Fibroblast of skin of left biceps (primary cell): ENCODE measurements around the gene PCDHGB3.
"Not testable (repeated sequence)": the region's sequence is repeated elsewhere in the genome, so short reads cannot be mapped to it uniquely, and the experiment has no call there.

Experiments
- DNase-seq, 2 experiments: peaks; one replicate each; pipeline ENCODE4 v3.0.0-alpha.2; 2013; ENCODE audit warnings: low read depth in 2 of 2

Gene PCDHGB3

GRCh38 chr5:141356950-141357349, 13.1 kb upstream of the PCDHGB3 start:
- DNase-seq: no peak

- no peak for DNase-seq
These were observed 10.1 kb upstream of the PCDHGB3 start, which contains the start of gene PCDHGB2 for GRCh38 chr5:141359790-141360426. Gene PCDHGB2, plus strand, starts transcription at chr5:141359994. Its CDS starts 142 bp downstream, at chr5:141360136.

GRCh38 chr5:141360685-141361084, 9.4 kb upstream of the PCDHGB3 start:
- no peak for DNase-seq

DNA sequence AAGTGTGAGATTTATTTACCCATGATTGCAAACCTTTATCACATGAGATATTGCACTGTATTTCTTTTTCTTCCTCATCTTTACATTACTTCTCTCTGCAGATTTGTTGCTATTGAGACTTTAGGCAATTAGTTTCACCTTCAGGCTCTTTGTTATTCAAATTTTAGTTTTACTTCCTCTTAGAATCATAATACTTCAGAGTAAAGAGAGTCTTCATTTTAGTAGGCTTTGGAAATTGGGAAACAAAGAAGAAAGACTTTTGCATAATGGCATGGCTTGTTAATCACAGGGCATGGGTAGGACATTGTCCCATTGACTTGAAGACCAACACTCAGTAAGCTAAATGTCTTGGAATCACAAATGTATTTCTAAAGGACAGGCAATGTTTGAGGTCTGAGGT, 7.3 kb upstream of the PCDHGB3 start:
- no peak for DNase-seq

- no peak for DNase-seq
These were observed 5.9 kb upstream of the PCDHGB3 start, which contains the start of gene PCDHGA5 for GRCh38 chr5:141363952-141364660. Gene PCDHGA5, plus strand, starts transcription at chr5:141364162. Its CDS starts 169 bp downstream, at chr5:141364331.

DNA sequence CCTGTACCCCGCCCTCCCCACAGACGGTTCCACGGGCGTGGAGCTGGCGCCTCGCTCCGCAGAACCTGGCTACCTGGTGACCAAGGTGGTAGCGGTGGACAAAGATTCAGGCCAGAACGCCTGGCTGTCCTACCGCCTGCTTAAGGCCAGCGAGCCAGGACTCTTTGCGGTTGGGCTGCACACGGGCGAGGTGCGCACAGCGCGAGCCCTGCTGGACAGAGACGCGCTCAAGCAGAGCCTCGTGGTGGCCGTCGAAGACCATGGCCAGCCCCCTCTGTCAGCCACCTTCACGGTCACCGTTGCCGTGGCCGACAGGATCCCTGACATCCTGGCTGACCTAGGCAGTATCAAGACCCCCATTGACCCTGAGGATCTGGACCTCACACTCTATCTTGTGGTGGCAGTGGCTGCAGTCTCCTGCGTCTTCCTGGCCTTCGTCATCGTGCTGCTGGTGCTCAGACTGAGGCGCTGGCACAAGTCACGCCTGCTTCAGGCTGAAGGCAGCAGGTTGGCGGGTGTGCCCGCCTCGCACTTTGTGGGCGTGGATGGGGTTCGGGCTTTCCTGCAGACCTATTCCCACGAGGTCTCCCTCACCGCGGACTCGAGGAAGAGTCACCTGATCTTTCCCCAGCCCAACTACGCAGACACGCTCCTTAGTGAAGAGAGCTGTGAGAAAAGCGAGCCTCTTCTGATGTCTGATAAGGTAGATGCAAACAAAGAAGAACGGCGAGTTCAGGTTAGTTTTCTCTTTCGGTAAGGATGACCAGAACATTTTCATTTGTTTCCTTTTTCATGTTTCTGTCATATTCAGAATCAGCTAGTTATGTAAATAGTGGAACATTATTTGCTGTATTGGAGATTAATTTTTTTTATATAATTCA, 3.8 kb upstream of the PCDHGB3 start:
- DNase-seq: no peak

DNA sequence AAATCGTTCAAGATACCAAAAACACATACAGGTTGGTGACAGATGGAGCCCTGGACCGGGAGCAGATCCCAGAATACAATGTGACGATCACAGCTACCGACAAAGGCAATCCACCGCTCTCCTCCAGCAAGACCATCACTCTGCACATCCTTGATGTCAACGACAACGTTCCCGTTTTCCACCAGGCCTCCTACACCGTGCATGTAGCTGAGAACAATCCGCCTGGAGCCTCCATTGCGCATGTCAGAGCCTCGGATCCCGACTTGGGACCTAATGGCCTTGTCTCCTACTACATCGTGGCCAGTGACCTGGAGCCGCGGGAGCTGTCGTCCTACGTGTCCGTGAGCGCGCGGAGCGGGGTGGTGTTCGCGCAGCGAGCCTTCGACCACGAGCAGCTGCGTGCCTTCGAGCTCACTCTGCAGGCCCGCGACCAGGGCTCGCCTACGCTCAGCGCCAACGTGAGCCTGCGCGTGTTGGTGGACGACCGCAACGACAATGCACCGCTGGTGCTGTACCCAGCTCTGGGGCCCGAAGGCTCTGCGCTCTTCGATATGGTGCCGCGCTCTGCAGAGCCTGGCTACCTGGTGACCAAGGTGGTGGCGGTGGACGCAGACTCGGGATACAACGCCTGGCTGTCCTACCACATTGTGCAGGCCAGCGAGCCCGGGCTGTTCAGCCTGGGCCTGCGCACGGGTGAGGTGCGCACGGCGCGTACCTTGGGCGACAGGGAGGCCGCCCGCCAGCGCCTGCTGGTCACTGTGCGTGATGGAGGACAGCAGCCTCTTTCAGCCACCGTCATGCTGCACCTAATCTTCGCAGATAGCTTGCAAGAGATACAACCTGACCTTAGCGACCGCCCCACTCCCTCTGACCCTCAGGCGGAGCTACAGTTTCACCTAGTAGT, 1.8 kb downstream of the PCDHGB3 start:
- DNase-seq: no peak

DNA sequence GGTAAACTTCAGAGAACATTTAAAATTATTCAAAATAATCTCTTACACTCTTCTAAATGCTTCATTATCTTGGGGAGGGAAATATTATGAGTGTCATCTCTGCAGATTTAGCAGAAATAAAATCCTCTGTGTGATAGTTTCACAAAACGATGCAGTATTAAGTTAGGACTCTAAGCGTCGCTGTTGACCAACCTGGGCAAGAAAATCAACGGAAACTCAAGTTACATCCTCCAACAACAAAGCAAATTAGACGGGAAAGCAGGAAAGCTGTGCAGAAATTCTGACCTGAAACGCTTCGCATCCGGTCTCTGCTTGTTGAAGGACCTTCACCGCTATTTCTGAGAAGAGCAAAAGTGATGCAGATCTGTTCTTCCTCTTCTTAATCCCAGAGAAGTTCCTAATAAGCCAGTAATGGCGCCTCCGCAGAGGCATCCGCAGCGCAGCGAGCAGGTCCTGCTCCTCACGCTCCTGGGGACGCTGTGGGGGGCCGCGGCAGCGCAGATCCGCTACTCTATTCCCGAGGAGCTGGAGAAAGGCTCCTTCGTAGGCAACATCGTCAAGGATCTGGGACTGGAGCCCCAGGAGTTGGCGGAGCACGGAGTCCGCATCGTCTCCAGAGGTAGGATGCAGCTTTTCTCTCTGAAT, 3.8 kb downstream of the PCDHGB3 start, which contains the start of gene PCDHGA6:
TSS of gene PCDHGA6 (plus strand) at position 219 of the 645 bp plus-strand sequence. CDS start at position 412, 193 bp downstream.
- no peak for DNase-seq

- DNase-seq: no peak
These were observed 4.6 kb downstream of the PCDHGB3 start for GRCh38 chr5:141374627-141375026.

GRCh38 chr5:141375444-141376155, 5.6 kb downstream of the PCDHGB3 start:
- not testable (repeated sequence) for DNase-seq

- no peak for DNase-seq
These were observed 12.6 kb downstream of the PCDHGB3 start, which contains the start of gene PCDHGA7 for GRCh38 chr5:141382469-141383294. Gene PCDHGA7, plus strand, starts transcription at chr5:141382742. Its CDS starts 158 bp downstream, at chr5:141382900.

DNA sequence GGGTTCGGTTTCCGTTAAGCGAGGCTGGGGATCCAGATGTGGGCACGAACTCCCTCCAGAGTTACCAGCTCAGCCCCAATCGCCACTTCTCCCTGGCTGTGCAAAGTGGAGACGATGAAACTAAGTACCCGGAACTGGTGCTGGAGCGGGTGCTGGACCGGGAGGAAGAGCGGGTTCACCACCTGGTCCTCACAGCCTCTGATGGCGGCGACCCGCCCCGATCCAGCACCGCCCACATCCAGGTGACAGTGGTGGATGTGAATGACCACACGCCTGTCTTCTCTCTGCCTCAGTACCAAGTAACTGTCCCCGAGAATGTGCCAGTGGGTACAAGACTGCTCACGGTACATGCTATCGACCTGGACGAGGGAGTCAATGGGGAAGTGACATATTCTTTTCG, 13.3 kb downstream of the PCDHGB3 start:
- DNase-seq: no peak

- no peak for DNase-seq
These were observed 14.6 kb downstream of the PCDHGB3 start for GRCh38 chr5:141384471-141385267.

GRCh38 chr5:141387557-141388311, 17.7 kb downstream of the PCDHGB3 start, which contains the start of gene PCDHGB4:
Gene PCDHGB4, plus strand, starts transcription at chr5:141387698. Its CDS starts 187 bp downstream, at chr5:141387885.
- not testable (repeated sequence) for DNase-seq

- DNase-seq: no peak
These were observed 18.6 kb downstream of the PCDHGB3 start for GRCh38 chr5:141388661-141389060.

GRCh38 chr5:141389153-141390042, 19.4 kb downstream of the PCDHGB3 start:
- DNase-seq: no peak
